GM19193 (cell line): ENCODE results near the gene WARS2.

ENCODE experiments used
- POLR2A ChIP-seq: IDR thresholded peaks from 4 replicates; pipeline ENCODE4 v1.6.1; 2011; ENCODE audit not compliant: insufficient read depth, insufficient read length; ENCODE audit errors: extremely low read depth

The WARS2 gene

GRCh38 chr1:119000371-119001180, 139.9 kb downstream of the WARS2 start:
- TF ChIP-seq POLR2A, result no peak

GRCh38 chr1:118999348-119000071, 140.9 kb downstream of the WARS2 start:
- TF ChIP-seq POLR2A, result no peak

- TF ChIP-seq POLR2A, result no peak
Measured at GRCh38 chr1:118998171-118998570, 142.3 kb downstream of the WARS2 start.

- no peak for TF ChIP-seq POLR2A
Measured at GRCh38 chr1:118997225-118997624, 143.2 kb downstream of the WARS2 start.

GRCh38 chr1:118995312-118996016, 145.0 kb downstream of the WARS2 start:
- TF ChIP-seq POLR2A, result no peak

GRCh38 chr1:118993700-118994026, 146.8 kb downstream of the WARS2 start:
- TF ChIP-seq POLR2A, result no peak

- TF ChIP-seq POLR2A, result no peak
Measured at GRCh38 chr1:118992868-118993699, 147.4 kb downstream of the WARS2 start.

GRCh38 chr1:118992237-118992825, 148.1 kb downstream of the WARS2 start:
- TF ChIP-seq POLR2A, result no peak

- no peak for TF ChIP-seq POLR2A
Measured at GRCh38 chr1:118991448-118991847, 149.0 kb downstream of the WARS2 start.

- no peak for TF ChIP-seq POLR2A
Measured at GRCh38 chr1:118990513-118991152, 149.8 kb downstream of the WARS2 start.

GRCh38 chr1:118989878-118990378, 150.5 kb downstream of the WARS2 start:
- no peak for TF ChIP-seq POLR2A

- no peak for TF ChIP-seq POLR2A
Measured at GRCh38 chr1:118989006-118989815, 151.2 kb downstream of the WARS2 start.
